ENCODE measurements around the gene IL1A.

- TF ChIP-seq, protein P1, sequence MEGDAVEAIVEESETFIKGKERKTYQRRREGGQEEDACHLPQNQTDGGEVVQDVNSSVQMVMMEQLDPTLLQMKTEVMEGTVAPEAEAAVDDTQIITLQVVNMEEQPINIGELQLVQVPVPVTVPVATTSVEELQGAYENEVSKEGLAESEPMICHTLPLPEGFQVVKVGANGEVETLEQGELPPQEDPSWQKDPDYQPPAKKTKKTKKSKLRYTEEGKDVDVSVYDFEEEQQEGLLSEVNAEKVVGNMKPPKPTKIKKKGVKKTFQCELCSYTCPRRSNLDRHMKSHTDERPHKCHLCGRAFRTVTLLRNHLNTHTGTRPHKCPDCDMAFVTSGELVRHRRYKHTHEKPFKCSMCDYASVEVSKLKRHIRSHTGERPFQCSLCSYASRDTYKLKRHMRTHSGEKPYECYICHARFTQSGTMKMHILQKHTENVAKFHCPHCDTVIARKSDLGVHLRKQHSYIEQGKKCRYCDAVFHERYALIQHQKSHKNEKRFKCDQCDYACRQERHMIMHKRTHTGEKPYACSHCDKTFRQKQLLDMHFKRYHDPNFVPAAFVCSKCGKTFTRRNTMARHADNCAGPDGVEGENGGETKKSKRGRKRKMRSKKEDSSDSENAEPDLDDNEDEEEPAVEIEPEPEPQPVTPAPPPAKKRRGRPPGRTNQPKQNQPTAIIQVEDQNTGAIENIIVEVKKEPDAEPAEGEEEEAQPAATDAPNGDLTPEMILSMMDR (conservative IDR thresholded peaks at IDR 0.05; ENCODE audit: low read depth, low read length), result no peak
- TF ChIP-seq EZH2 (IDR thresholded peaks at IDR 0.05; ENCODE audit: low read length, unreplicated experiment), result no peak
- TF ChIP-seq EZH2phosphoT487 (IDR thresholded peaks at IDR 0.05; ENCODE audit: borderline replicate concordance, low read length), result no peak
Observed at GRCh38 chr2:112800881-112801583, 16.7 kb upstream of the IL1A start.
